ENCODE results near the gene ACTL7B. TPM values are rescaled to one million over a fixed set of nuclear protein-coding genes. Genes with fewer than 3 reads are reported as not detected.
"Not testable (repeated sequence)": the region's sequence is repeated elsewhere in the genome, so short reads cannot be mapped to it uniquely, and the experiment has no call there.

The ACTL7B gene
- total and polyA plus RNA-seq, 7 experiments from 2014 or later, result 0.10 to 0.29 TPM; not detected in 5

- POLR2A ChIA-PET; H3K36me3 ChIP-seq (ENCODE audit: control insufficient read depth in 2 of 3, insufficient read depth in 3 of 3, low read length in 3 of 3); H3K27ac ChIP-seq (ENCODE audit: low read depth, low read length); H3K4me3 ChIP-seq (ENCODE audit: low read length); CTCF ChIA-PET; H3K9me3 ChIP-seq (ENCODE audit: control insufficient read depth in 2 of 3, low read length in 3 of 3); H3K27me3 Mint-ChIP-seq; H3K9me3 Mint-ChIP-seq; H3K4me1 ChIP-seq (ENCODE audit: control insufficient read depth in 2 of 2, insufficient read depth in 2 of 2, low read length in 2 of 2); H3K36me3 Mint-ChIP-seq; ATAC-seq; H3K4me3 Mint-ChIP-seq; DNase-seq; H3K27ac Mint-ChIP-seq; H3K27me3 ChIP-seq (ENCODE audit: control insufficient read depth in 2 of 2, insufficient read depth in 2 of 2, low read length in 2 of 2): not testable (repeated sequence)
- intact Hi-C loops (cut with micrococcal nuclease), result loop anchor here in 1 of 2 donors (10.0 kb wide), 1 partner anchor 65 kb away; no protein-coding TSS in a partner anchor
- peaks cover 10 to 21% (median 11%) of the 10 kb centered on the region in 7 donors for H3K4me1 Mint-ChIP-seq
Measured at GRCh38 chr9:108839561-108839960, 16.2 kb downstream of the ACTL7B start.

GRCh38 chr9:108838017-108838416 lies 17.8 kb downstream of the ACTL7B start:
- ChIA-PET POLR2A (no interaction called here), CTCF (no interaction called here)
- peaks cover 0 to 3% (median 0%) of the 10 kb centered on the region in 11 donors for H3K9me3 Mint-ChIP-seq
- intact Hi-C loops (cut with micrococcal nuclease), result loop anchor here in 1 of 2 donors (10.0 kb wide), 1 partner anchor 63 kb away; no protein-coding TSS in a partner anchor
- Histone ChIP-seq H3K27me3 (ENCODE audit: control insufficient read depth in 2 of 2, insufficient read depth in 2 of 2, low read length in 2 of 2) (no peaks in the 10 kb centered on the region), H3K4me1 (ENCODE audit: control insufficient read depth in 2 of 2, insufficient read depth in 2 of 2, low read length in 2 of 2) (no peaks in the 10 kb centered on the region), H3K27ac (ENCODE audit: low read depth, low read length) (no peak overlapping the region), H3K36me3 (ENCODE audit: control insufficient read depth in 2 of 3, insufficient read depth in 3 of 3, low read length in 3 of 3) (no peaks in the 10 kb centered on the region), H3K4me3 (ENCODE audit: low read length) (no peak overlapping the region), H3K9me3 (ENCODE audit: control insufficient read depth in 2 of 3, low read length in 3 of 3) (peaks cover 0 to 3% (median 0%) of the 10 kb centered on the region in 3 experiments)
- H3K4me1 Mint-ChIP-seq, result peaks cover 8 to 20% (median 10%) of the 10 kb centered on the region in 7 donors
- ATAC-seq (no peak), DNase-seq (no peak)
- peaks cover 0 to 1% (median 0%) of the 10 kb centered on the region in 5 donors for H3K36me3 Mint-ChIP-seq
- H3K27me3 Mint-ChIP-seq, result peaks cover 0 to 1% (median 0%) of the 10 kb centered on the region in 5 donors
- H3K4me3 Mint-ChIP-seq, result no peak overlapping the region
- H3K27ac Mint-ChIP-seq, result no peak overlapping the region

DNA sequence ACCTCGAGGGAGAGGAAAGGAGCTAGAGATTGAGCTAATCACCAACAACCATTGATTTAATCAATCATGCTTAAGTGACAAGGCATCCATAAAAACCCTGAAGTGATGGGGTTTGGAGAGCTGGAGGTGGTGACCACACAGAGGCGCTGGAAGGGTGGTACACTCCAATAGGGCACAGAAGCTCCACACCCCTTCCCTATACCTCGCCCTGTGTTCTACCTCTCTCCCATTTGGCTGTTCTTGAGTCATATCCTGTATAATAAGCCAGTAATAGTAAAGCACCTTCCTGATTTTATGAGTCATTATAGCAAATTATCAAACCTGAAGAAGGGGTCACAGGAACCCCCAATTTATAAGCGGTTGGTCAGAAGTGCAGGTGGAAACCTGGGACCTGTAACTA lies 18.3 kb downstream of the ACTL7B start:
- H3K27ac Mint-ChIP-seq, result no peak overlapping the region
- intact Hi-C loops (cut with micrococcal nuclease), result loop anchor here in 1 of 2 donors (10.0 kb wide), 1 partner anchor 63 kb away; no protein-coding TSS in a partner anchor
- Histone ChIP-seq H3K27ac (ENCODE audit: low read depth, low read length) (no peak overlapping the region), H3K27me3 (ENCODE audit: control insufficient read depth in 2 of 2, insufficient read depth in 2 of 2, low read length in 2 of 2) (no peaks in the 10 kb centered on the region), H3K36me3 (ENCODE audit: control insufficient read depth in 2 of 3, insufficient read depth in 3 of 3, low read length in 3 of 3) (no peaks in the 10 kb centered on the region), H3K4me3 (ENCODE audit: low read length) (no peak overlapping the region), H3K9me3 (ENCODE audit: control insufficient read depth in 2 of 3, low read length in 3 of 3) (peaks cover 0 to 3% (median 0%) of the 10 kb centered on the region in 3 experiments), H3K4me1 (ENCODE audit: control insufficient read depth in 2 of 2, insufficient read depth in 2 of 2, low read length in 2 of 2) (no peaks in the 10 kb centered on the region)
- H3K4me1 Mint-ChIP-seq, result peaks cover 3 to 16% (median 5%) of the 10 kb centered on the region in 7 donors
- peaks cover 0 to 4% (median 0%) of the 10 kb centered on the region in 5 donors for H3K27me3 Mint-ChIP-seq
- ChIA-PET POLR2A (no interaction called here), CTCF (no interaction called here)
- ATAC-seq (no peak), DNase-seq (no peak)
- H3K4me3 Mint-ChIP-seq, result no peak overlapping the region
- peaks cover 0 to 3% (median 0%) of the 10 kb centered on the region in 11 donors for H3K9me3 Mint-ChIP-seq
- H3K36me3 Mint-ChIP-seq, result peaks cover 0 to 1% (median 0%) of the 10 kb centered on the region in 5 donors

DNA sequence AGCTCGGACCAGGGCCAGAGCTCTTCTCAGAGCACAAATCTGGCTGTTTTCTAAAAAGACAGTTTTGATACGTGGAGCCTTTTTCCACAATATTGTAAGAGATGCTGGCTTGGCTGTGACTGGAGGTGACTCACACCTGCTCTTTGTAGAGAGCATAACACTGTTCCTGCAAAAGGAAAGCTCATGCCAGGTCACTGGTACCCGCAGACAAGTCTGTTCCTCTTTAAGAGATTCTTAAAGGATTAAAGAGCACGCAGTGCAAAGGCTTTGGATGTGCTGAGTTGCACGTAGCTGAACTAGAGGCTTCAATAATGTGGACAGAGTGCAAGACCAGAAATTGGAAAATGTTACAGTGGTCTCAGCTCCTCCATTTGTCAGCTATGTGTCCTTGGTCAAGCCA lies 19.0 kb downstream of the ACTL7B start:
- Histone ChIP-seq H3K4me1 (ENCODE audit: control insufficient read depth in 2 of 2, insufficient read depth in 2 of 2, low read length in 2 of 2) (no peaks in the 10 kb centered on the region), H3K4me3 (ENCODE audit: low read length) (no peak overlapping the region), H3K9me3 (ENCODE audit: control insufficient read depth in 2 of 3, low read length in 3 of 3) (peaks cover 0 to 3% (median 0%) of the 10 kb centered on the region in 3 experiments), H3K27me3 (ENCODE audit: control insufficient read depth in 2 of 2, insufficient read depth in 2 of 2, low read length in 2 of 2) (no peaks in the 10 kb centered on the region), H3K27ac (ENCODE audit: low read depth, low read length) (no peak overlapping the region), H3K36me3 (ENCODE audit: control insufficient read depth in 2 of 3, insufficient read depth in 3 of 3, low read length in 3 of 3) (no peaks in the 10 kb centered on the region)
- no peak overlapping the region for H3K4me3 Mint-ChIP-seq
- ChIA-PET CTCF (no interaction called here), POLR2A (no interaction called here)
- no peak for DNase-seq
- peaks cover 0 to 12% (median 0%) of the 10 kb centered on the region in 7 donors for H3K4me1 Mint-ChIP-seq
- no peak for ATAC-seq
- peaks cover 0 to 4% (median 0%) of the 10 kb centered on the region in 5 donors for H3K27me3 Mint-ChIP-seq
- H3K9me3 Mint-ChIP-seq, result peaks cover 0 to 3% (median 0%) of the 10 kb centered on the region in 11 donors
- intact Hi-C loops (cut with micrococcal nuclease), result loop anchor here in 1 of 2 donors (10.0 kb wide), 1 partner anchor 62 kb away; no protein-coding TSS in a partner anchor
- no peak overlapping the region for H3K27ac Mint-ChIP-seq
- peaks cover 0 to 1% (median 0%) of the 10 kb centered on the region in 5 donors for H3K36me3 Mint-ChIP-seq

DNA sequence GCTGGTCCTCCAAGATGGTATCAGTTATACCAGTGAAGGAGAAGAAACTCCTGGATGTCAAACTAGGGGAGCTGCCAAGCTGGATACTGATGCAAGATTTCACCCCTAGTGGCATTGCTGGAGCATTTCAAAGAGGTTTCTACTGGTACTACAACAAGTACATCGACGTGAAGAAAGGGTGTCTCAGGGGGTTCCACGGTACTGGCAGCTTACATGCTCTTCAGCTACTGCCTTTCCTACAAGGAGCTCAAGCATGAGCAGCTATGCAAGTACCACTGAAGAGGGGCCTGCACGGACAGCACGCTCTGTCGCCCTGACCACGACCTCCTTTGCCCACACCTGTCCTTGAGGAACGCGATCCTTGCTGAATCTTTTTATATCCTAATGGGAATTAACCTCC lies 19.5 kb downstream of the ACTL7B start:
- Mint-ChIP-seq H3K9me3 (peaks cover 0 to 3% (median 0%) of the 10 kb centered on the region in 11 donors), H3K4me1 (peaks cover 0 to 11% (median 0%) of the 10 kb centered on the region in 7 donors), H3K4me3 (no peak overlapping the region), H3K36me3 (peaks cover 0 to 1% (median 0%) of the 10 kb centered on the region in 5 donors), H3K27ac (no peak overlapping the region), H3K27me3 (peaks cover 0 to 4% (median 0%) of the 10 kb centered on the region in 5 donors)
- Histone ChIP-seq H3K36me3 (ENCODE audit: control insufficient read depth in 2 of 3, insufficient read depth in 3 of 3, low read length in 3 of 3) (no peaks in the 10 kb centered on the region), H3K27ac (ENCODE audit: low read depth, low read length) (no peak overlapping the region), H3K27me3 (ENCODE audit: control insufficient read depth in 2 of 2, insufficient read depth in 2 of 2, low read length in 2 of 2) (no peaks in the 10 kb centered on the region), H3K4me3 (ENCODE audit: low read length) (no peak overlapping the region), H3K9me3 (ENCODE audit: control insufficient read depth in 2 of 3, low read length in 3 of 3) (peaks cover 0 to 3% (median 0%) of the 10 kb centered on the region in 3 experiments), H3K4me1 (ENCODE audit: control insufficient read depth in 2 of 2, insufficient read depth in 2 of 2, low read length in 2 of 2) (no peaks in the 10 kb centered on the region)
- ChIA-PET CTCF (no interaction called here), POLR2A (no interaction called here)
- DNase-seq (no peak), ATAC-seq (no peak)
- intact Hi-C loops (cut with micrococcal nuclease), result loop anchor here in 1 of 2 donors (10.0 kb wide), 1 partner anchor 62 kb away; no protein-coding TSS in a partner anchor

- no peak overlapping the region for H3K4me3 Mint-ChIP-seq
- Histone ChIP-seq H3K4me3 (ENCODE audit: low read length) (no peak overlapping the region), H3K9me3 (ENCODE audit: control insufficient read depth in 2 of 3, low read length in 3 of 3) (peaks cover 0 to 3% (median 0%) of the 10 kb centered on the region in 3 experiments), H3K27ac (ENCODE audit: low read depth, low read length) (no peak overlapping the region), H3K27me3 (ENCODE audit: control insufficient read depth in 2 of 2, insufficient read depth in 2 of 2, low read length in 2 of 2) (no peaks in the 10 kb centered on the region), H3K36me3 (ENCODE audit: control insufficient read depth in 2 of 3, insufficient read depth in 3 of 3, low read length in 3 of 3) (no peaks in the 10 kb centered on the region), H3K4me1 (ENCODE audit: control insufficient read depth in 2 of 2, insufficient read depth in 2 of 2, low read length in 2 of 2) (no peaks in the 10 kb centered on the region)
- peaks cover 0 to 4% (median 0%) of the 10 kb centered on the region in 5 donors for H3K27me3 Mint-ChIP-seq
- no peak overlapping the region for H3K27ac Mint-ChIP-seq
- ATAC-seq (peak; percentile 48), DNase-seq (no peak)
- peaks cover 0 to 3% (median 0%) of the 10 kb centered on the region in 11 donors for H3K9me3 Mint-ChIP-seq
- POLR2A ChIA-PET, result no interaction called here
- CTCF ChIA-PET, result no interaction called here
- peaks cover 0 to 1% (median 0%) of the 10 kb centered on the region in 5 donors for H3K36me3 Mint-ChIP-seq
- H3K4me1 Mint-ChIP-seq, result peaks cover 0 to 10% (median 0%) of the 10 kb centered on the region in 7 donors
- intact Hi-C loops (cut with micrococcal nuclease), result loop anchor here in 1 of 2 donors (10.0 kb wide), 1 partner anchor 61 kb away; no protein-coding TSS in a partner anchor
Measured at GRCh38 chr9:108835831-108836230, 20.0 kb downstream of the ACTL7B start.

Data from naive thymus-derived CD4-positive, alpha-beta T cell (primary cell).